HCEC 1CT (cell line): ENCODE measurements around the gene AURKAIP1.
"Not testable (repeated sequence)": the region's sequence is repeated elsewhere in the genome, so short reads cannot be mapped to it uniquely, and the experiment has no call there.

Source experiments
- DNase-seq: peaks from one replicate; pipeline ENCODE4 v3.0.0-alpha.2; 2017

The AURKAIP1 gene

DNA sequence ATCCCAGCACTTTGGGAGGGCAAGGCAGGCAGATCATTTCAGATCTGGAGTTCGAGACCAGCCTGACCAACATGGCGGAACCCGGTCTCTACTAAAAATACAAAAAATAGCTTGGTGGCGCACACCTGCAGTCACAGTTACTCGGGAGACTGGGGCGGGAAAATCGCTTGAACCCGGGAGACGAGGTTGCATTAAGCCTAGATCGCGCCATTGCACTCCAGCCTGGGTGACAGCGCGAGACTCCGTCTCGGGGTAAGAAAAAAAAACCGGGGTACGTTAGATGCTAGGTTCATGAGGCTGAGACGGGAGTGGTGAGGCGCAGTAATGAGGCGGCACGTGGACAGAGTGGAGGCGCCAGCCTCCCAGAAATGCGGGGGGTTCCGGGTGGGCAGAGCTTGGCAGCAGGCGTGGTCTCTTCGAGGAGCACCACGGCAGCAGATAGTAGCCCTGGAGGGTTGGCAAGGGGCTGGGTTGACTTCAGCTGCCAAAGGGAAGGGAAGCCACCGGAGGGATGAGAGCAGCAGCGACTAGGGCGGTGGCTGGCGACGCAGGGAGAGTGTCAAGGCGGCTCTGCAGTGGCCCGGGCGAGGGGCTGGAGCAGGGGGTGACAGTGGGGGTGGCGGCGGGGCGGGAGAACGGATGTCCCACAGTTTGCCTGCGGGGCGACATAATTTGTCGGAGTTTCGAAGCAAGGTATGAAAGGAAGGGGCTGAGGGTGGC lies 31.3 kb upstream of the AURKAIP1 start:
- DNase-seq, result no peak

DNA sequence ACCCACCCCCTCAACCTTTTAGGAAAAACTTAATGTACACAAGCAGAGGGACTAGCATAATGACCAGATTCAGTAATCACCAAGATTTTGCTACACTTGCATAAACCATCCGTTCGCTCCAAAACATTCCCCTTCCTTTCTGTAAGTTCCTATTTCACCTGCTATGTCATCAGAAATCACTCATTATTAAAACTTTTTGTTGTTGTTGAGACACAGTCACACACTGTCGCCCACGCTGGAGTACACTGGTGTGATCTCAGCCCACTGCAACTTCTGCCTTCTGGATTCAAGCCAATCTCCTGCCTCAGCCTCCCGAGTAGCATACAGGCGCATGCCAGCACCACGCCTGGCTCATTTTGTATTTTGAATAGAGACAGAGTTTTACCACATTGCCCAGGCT lies 28.6 kb upstream of the AURKAIP1 start:
- no peak for DNase-seq

DNA sequence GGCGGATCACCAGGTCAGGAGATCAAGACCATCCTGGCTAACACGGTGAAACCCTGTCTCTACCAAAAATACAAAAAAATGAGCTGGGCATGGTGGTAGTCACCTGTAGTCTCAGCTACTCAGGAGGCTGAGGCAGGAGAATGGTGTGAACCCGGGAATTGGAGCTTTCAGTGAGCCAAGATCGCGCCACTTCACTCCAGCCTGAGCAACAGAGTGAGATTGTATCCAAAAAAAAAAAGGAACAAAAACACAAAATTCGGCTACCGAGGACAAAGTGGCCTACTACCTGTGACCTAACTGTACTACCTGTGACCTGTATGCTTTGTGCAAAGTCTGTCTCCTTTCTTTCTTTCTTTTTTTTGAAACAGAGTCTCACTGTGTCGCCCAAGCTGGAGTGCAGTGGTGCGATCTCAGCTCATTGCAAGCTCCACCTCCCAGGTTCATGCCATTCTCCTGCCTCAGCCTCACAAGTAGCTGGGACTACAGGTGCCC lies 27.9 kb upstream of the AURKAIP1 start:
- DNase-seq, result not testable (repeated sequence)

DNA sequence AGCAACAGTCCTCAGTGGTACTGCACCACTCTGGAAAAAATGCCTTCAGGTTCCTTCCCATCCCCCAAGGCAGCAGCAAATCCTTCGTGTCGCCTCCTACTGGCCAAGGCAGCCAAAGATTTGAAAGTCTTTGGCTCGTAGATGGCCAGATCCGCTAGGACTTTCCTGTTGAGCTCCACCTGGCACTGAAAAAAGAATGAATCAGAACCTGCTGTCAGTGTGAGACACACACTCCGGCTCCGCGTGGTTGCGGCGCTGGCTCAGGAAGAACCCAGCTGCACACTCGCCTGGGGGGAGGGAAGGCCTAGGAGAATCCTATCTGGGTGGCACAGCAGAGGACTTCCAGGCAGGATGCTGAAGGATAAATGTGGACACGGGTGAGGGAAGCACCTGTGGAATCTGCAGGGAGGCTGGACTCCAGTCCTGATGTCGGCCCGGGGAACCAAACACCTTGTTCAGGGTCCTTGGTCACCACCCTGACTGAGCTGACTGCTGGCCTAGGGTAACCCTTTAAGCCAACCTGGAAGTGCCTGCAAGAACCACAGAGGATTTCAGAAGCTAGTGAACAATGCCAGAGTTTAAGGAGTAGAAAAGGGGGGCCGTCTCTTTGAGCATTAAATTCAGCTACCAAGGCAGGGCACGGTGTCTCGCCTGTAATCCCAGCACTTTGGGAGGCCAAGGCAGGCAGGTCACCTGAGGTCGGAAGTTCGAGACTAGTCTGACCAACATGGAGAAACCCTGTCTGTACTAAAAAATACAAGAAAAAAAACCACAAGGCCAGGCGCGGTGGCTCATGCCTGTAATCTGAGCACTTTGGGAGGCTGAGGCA lies 27.3 kb upstream of the AURKAIP1 start:
- DNase-seq, result peak; percentile 60

DNA sequence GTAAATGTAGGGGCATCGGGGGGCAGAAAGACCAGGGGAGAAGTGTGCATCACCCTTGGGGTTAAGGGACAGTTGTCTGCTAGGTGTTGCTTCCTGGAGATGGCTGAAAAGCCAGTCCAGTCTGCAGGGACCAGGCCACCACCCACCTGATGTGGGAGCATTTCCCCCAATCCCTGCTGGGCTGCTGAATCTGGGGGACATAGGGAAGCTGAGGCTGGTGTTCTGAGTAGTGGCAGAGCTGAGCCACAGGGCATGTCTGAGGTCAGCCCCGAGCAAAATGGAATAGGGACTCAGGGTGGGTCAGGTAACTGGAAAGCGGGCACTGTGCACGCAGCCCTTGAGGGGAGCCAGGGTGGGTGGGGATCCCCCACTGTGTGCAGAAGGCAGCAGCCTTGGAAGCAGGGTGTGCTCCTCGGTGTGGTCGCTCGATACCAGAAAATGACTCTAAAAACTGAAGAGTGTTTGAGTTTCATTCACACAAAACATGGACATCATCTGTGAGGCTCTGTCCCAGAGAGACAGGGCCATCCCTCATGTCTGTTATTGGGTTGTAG lies 26.5 kb upstream of the AURKAIP1 start:
- no peak for DNase-seq

DNA sequence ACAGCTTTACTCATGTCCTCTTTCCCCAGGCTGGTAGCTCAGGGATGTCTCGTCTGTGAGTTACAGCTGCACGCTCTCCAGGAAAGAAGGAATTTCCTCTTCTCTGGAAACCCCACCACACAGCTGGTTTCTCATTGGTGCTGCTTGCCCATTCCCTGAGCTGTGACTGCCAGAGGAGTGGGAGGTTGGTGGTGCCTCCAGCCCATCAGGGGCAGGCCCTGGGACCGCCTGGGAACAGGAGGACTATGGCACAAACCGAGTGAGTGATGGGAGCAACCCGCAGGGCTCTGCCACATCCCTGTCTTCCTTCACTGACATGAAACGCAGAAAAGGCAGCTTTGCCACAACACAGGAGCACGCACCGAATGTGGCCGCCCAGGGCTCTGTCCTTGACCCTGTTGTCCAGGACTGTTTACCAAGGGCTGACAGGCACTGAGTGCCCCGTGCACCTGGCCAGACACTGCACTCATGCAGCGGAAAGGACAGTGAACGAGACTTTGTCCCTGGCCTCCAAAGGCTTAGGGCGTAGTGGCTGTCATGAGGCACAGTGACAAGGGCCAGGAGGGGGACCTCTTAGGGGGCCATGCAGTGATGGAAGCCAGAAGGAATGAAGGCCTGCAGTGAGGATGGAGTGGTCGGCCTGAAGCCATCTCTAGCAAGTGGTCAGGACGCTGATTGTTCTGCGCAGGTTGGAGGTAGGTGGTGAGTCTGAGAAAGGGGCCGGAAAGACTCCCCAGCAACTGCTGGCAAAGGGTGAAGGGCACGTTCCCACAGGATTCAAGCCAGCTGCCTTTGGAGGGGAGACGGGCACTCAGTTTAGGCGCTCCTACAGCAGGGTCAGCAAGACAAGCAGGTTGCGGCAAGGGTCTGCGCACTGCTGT lies 25.8 kb upstream of the AURKAIP1 start:
- DNase-seq, result no peak

DNA sequence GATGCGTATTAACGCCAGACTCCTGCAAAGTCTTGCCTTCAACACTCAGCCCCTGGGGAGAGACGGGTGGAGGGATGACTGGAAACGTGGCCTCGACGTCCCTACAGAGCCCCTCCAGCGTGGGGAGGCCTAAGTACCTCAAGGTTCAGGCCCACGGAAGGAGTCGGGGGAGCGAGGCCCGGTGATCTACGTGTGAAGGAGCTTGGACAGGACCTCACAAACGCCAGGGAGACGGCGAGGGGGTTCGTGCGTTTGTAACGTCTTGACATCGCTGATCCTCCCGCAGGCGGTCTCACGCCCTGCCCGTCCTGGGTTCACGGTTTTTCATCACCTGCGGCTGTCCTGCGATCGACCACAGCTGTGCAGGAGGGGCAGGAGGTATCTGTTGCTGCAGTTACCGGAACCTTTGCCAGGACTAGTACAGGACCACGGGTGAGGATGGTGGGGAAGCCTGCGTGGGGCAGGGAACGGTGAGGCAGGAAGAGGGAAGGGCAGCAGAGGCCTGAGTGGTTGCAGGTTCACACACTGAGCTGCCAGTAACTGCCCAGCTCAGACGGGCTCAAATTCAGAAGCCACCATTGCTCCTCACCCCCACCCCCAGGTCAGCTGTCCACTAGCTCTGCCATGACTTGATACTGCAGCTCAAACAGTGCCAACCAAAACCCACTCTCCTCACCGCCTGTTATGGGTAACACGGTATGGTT lies 25.0 kb upstream of the AURKAIP1 start:
- DNase-seq, result peak; percentile 20

DNA sequence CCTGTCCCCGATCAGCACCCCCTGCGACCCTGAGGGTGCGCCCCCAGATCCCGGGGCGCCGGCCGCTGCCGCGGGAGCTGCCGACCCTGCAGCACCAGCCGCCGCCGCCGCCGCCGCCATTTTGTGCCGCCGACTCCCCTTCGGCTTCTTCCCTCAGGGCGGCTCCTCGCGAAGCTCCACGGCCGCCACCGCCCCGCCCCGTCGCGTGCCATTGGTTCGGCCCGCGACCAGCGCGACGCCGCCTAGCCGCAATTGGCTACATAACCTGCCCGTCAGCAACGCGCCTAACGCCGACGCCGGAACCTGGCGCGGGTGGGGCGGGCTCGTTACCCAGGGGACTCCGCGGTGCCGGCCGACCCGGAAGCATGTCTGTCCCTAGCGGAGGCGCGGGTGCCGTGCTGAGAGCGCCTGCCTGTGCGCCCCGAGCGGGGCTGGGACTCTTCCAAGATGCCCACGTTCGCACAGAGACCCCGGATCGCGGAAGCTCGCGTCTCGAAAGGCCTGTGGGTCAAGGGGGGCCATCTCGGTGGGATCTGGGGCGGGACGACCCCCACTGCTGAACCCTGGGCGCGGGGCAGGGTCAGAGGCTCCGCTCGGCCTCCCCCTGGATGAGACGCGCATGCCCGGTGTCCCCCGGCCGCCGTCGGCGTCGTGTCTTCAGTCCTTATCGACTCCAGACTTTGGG lies 24.3 kb upstream of the AURKAIP1 start, which contains the start of gene CCNL2:
TSS of gene CCNL2 (minus strand) at position 149 of the 685 bp plus-strand sequence. CDS start at position 120, 29 bp downstream.
- DNase-seq, result peak; percentile 97

DNA sequence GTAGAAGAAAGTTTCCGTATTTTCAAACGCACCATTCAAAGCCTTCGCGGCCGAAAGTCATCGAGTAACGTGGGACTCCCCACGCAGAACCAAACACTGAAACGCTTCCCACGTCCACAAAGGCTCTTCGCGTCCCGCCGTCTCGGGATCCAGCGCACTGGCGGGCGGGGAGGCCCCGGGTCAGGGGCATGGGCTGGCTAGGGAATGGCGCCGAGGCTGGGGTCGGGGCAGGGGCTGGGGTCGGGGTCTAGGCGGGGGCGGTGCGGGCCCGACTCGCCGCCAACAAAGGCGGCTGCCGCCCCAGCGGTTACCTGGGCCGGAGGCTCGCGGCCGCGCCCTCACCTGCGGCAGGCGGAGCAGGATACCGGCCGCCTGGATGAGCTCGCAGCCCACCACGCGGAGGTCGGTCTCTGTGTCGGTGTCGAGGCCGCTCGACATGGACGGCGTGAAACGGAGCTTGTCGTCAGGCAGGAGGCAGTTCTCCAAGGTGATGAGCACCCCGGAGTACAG lies 23.7 kb upstream of the AURKAIP1 start:
- DNase-seq, result no peak

DNA sequence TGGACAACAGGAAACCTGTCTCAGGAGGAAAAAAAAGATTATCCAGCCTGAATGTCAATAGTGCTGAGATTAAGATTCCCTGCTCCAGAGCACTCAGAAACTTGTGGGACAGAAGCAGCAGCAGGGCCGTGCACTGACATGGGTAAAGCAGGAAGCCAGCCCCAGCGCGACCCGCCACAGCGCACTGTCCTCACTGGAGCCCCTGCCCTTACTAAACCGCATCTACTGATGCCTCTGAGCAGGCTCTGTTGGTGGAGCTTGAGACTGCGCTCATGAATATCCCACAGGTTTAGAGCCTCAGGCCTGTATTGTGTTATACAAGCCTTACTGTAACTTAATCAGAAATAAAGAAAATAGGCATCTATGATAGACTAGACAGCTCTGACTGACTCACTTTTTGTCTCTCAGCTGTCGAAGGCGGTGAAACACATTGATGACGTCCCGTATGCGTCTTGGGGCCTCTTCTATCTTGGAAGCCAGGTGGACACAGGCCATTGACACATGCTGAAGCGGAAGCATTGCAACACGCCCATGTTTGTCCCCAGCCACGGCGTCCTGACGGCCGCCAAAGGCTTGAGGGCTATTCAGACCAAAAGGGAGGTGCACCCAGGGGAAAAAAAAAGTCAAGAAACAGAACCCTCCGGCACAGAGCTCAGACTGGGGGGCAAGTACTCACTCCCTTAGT lies 23.0 kb upstream of the AURKAIP1 start:
- no peak for DNase-seq

DNA sequence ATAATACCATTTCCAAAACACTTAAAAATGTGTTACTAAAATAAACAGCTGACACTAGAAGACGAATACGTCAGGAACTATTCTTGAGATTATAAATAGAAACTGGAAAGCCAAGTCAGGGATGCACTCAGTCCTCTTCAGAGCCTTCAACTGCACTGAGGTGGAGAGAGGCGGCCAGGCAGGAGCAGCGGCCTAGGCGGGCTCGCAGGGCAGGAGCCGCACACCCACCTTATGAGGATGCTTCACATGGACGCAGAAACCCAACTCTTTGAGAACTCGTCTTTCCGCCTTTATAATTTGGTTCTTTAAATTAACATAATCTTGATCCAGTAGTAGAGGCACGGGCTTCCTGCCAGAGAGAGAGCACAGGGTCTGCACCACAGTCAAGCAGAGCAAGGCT lies 20.2 kb upstream of the AURKAIP1 start:
- DNase-seq, result no peak

DNA sequence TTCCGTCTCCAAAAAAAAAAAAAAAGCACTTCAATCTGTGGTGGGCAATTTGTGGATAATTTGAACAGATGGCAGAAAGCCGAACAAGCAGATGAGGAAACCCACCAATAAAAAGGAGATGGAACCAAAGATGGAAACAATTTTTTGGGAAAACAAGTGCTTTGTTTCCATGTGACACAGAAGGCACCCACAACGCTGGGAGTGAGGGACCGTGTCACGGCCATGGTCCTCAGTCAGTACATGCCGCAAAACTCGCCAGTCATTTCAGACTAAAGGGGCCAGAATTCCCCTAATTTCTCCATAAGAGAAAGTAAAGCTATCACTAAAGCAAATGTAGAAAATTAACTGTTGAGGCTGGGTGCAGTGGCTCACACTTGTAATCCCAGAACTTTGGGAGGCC lies 19.1 kb upstream of the AURKAIP1 start:
- DNase-seq, result no peak

DNA sequence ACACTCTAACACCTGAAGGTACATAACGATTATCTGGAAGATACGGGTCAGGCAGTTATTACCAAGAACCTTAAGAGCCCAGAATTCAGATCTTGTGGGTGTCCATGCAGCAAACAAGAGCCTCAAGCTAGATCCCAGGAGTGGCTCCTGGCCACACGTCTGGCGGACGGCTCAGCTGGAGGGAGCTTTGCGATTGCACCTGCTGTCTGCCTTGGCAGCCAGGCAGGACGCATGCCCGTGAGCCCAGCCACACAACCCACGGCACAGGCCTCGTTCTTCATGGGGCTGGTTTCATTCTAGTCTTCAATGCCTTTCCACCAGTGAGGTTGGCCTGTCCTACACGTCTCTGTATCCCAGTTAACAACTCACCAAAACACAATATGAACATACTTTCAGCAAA lies 18.4 kb upstream of the AURKAIP1 start:
- DNase-seq, result no peak

DNA sequence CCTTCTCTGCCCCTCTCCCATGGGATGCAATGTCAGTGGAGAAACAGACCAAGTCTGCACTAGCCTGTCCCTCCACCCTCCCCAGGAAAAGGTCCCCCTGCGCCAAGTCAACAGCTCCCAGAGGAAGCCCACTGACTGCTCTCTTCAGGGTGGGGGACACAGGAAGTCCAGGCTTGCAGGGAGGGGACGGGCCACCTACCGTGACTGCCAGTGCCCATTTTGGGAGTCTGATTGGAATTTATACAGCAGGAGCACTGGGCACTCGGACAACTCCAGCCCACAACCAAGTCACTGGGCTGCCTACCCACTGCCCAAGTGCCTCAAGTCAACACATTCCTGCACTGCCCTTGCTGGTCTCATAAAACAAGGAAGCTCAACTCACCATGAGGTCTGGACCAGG lies 18.0 kb upstream of the AURKAIP1 start:
- DNase-seq, result no peak

DNA sequence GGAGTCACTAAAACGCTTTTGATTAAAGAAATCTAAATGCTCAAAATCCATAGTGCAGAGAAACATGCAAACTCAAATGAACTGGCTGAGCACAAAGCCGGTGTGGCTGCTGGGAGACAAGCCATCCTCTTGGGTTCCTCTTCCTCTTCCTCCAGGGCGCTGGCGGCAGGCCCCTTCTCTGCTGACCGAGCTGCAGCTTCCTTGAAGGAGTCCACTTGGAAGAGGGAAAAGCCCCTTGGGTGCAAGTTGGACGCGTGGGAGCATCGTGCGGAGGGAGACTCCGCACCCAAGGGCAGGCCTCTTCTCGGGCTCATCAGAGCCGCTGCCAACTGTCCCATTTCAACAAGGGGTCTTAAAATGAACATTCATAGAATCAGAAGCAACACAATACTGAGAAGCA lies 16.2 kb upstream of the AURKAIP1 start:
- no peak for DNase-seq

DNA sequence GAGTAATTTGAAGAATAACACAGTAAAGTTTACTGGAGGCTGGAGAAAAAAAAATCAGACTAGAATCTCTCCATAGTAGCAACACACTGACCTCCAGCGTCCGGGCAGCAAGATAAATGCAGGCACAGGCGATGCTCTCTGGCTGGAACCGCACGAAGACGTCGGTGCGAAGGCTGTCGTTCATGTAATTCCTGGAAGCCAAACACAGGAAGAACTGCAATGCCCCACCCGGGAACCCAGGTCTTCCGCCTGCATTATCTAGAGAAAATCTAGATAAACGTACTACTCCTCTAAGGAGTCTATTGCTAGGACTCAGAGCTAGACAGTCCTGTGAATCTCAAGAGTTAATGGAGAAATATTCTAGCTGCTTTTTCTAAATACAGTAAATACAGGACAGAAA lies 15.7 kb upstream of the AURKAIP1 start:
- DNase-seq, result no peak

DNA sequence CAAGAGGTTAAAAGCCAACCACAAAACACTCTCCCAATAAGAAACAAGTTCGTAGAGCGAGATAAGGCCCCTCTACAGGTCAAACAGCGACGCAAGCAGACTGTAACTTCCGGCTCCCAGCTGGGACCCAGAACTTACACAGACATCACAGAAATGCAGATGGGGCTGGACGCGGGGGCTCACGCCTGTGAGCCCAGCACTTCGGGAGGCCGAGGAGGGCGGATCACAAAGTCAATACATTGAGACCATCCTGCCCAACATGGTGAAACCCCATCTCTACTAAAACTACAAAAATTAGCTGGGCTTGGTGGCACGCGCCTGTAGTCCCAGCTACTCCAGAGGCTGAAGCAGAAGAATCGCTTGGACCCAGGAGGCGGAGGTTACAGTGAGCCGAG lies 13.1 kb upstream of the AURKAIP1 start:
- no peak for DNase-seq

DNA sequence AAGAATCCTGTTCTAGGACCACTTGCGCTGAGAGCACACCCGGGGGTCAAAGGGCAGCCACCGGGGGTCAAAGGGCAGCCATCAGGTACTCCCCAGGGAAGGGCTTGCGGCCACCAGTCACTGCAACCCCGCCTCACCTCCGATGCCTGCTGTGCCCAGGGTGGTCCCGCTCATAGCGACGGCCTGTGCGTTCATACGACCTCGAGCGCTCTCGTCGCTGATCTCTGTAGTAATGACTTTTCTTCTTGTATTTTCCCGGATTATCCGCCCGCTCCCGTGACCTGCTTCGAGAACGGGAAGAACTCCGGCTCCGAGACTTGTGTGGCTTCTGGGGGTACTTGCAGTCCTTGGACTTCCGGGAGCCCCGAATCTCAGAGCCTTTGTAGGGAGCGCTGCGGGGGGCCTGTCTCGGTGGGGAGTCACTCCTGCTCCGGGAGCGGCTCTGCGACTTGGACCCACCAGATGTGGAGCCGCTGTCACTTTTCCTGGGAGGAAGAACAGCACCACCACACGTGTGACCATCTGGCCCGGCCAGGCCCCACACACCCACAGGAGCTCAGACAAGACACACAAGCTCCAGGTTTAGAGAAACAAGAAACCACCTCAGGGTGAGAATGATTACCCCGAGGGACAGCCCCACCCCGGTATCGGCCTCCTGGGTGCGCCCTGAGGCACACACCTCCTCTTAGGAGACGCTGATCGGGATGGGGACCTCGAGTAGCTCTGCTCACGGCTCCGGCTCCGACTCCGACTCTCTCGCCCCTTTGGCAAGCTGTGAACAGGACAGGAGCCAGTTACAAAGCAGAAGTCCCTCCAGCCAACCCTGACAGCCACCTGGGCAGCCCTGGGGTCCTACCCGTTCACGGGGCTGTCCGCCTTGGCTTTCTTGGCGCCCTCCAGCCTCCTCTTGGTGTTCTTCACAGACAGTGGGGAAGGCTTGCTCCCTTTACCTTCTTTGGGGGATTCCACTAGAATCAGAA lies 12.4 kb upstream of the AURKAIP1 start:
- no peak for DNase-seq

DNA sequence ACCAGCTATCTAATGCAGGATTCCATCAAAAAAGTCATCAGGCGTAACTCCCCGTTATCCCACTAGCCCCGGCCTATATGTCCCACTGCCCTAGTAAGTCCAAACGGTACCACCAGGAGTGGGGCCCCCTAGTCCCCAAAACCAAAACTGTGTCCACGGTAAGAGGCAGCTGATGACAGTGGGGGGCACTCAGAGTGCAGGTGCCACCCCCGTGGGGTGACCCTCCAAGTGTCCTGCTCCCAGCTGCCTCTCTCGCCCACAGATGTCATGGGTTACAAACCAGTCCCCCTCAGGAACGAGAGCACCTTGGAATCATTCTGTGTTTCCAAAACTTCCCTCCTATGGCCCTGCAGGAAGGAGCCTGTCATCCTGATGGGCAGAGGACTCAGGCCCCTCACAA lies 10.9 kb upstream of the AURKAIP1 start:
- no peak for DNase-seq
